Measurements from ENCODE around the gene USP6.
"Not testable (repeated sequence)": the region's sequence is repeated elsewhere in the genome, so short reads cannot be mapped to it uniquely, and the experiment has no call there.

Gene USP6

DNA sequence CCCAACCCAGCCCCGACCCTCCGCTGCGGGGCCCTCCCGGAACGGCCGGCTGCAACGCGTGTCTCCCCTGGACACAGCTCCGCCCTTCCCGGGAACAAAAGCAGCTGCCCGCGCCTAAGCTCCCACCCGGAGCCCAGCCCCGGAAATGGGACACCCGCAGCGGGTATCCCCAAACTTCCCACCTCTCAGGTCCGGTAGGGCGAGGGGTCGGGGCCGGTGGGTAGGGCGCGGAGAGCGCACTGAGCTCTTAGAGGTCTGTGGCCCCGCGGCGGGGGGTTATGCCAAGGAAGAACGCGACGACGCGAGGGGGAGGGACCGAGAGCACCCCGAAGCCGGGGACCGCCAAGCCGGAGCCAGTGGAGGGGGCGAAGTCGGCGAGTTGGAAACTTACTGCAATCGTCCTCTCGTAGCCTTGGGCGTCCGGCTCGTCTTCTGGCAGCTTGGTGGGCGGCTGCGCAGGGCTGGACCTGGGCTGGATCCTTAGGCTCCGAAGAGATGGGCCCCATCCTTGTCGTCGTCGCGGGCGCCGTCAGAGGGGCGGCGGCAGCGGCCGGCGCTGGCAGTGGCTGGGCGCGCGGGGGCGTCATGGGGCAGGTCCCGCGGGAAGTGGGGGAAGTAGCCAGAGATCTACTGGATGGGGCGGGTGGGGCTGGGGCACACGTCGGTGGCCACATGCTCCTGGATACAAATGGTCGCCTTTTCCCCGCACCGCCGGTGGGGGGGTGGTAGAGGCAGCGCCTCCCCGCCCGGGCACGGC, 6.9 kb downstream of the USP6 start:
- no peak for DNase-seq

DNA sequence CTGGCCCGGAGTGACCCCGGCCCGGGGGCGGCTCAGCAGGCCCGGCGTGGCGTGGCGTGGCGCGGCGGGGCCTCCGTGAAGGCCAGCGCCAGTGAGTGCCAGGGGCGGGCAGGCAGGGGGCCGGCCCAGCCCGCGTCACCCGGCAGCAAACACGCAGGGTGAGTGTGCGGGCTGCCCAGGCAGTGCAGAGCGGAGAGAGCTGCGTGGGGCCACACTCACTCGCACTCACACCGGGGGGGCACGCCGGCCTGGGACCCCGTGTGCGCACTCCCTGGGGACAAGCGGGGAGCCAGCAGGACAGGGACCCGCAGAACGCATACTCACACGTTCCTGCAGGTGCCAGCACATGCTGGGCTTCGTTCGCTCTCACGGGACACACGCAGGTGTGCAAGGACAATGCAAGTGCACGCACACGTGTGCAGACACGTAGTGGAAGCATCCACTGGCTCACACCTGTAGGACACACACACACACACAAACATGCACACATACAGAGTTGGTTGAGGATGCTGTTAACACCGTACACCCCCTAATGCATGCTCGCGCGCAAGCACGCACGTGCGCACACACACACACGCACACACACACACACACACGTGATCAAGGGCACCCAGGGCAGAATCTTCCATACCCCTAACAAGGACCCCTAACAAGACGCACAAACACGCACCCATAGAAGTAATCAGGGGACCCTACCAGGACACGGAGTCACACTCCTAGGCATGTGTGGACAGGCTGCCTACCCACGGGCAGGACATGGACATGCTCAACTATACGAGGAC, 7.7 kb downstream of the USP6 start:
- DNase-seq = no peak

DNA sequence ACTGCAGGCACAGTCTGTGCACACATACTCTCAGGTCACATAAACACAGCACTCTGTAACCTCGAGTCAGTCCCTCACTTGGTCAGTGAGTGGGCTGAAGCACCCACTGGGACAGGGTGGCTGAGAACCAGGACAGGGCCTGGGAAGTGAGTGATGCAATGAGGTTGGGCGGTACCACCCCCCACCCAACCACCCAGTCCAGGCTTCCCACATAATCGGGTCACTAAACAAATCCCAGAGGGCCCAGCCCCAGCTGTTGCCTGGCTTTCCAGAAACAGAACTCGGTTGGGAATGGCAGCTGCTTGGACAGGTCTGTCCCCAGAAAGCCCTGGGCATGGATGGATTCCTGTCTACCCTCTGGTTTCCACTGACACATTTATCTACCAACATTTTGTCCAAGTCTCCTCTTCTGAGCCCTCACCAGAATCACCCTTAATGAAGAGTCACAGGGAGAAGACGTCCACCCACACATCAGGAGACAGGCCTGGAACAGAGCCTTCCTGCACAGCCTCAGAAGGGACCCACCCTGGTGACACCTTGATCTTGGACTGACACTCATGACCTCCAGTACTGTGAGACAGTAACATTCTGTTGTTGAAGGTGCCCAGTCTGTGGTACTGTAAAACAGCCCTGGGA, 8.4 kb downstream of the USP6 start:
- not testable (repeated sequence) for DNase-seq

DNA sequence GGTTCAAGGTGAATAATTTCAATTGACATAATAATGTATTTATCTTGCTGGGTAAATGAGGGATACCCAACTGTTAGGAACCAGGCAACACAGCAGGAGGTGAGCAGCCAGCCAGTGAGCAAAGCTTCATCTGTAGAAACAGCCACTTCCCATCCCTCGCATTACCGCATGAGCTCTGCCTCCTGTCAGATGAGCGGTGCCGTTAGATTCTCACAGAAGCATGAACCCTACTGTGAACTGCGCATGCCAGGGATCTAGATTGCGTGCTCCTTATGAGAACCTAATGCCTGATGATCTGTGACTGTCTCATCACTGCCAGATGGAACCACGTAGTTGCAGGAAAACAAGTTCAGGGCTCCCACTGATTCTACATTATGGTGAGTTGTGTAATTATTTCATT, 9.1 kb downstream of the USP6 start:
- DNase-seq = not testable (repeated sequence)

DNA sequence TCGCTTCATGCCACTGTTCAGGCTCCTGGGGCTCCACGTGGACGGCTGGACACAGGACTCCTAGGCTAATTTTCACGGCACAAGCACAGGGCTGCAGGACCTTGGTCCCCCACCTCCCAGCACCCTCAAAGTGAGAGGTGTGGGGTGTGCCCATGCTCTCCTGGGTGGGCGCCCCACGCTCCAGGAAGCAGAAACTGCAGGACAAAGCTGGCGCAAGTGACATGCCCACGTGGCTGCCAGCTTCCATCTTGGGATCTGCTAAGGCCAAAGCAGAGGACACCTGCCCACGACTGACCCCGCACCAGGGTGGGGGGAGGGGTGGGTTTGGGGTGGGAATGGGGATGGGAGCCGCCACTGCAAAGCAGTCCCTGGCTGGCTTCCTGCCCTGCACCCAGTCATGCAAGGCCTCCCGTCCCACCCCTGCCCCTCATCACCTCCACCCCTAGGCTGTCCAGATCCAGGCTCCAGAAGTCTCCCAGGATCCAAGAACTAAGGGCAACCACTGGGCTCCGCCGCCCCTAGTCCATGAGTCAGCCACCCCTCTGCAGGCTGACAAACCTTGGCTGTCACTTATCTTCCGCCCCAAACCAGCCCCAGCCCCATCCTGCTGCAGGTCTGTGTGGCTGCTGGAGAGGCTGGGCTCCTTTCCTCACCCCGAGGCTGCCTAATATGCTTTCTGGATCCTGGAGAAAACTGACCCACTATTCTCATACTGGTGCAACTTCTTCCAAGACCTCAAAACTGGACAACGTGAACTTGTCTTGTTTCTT, 11.1 kb downstream of the USP6 start:
- no peak for DNase-seq

DNA sequence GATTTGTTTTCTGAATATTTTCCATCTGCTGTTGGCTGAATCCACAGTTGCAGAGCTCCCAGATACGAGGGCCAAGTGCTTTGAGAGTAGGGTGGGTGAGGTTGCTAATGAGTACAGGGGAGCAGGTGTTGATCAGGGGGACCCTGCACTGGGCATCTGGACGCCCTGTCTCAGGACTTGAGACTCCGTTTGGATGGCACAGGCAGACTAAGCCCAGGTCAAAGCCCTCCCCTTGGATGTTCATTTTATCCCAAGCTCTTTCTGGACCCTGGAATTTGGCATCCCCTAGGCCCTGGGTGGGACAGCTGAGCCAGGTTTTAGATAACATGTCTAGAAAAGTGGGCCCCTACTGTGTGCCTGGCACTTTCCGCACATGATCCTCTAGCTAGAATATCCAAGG, 12.1 kb downstream of the USP6 start:
- no peak for DNase-seq

DNA sequence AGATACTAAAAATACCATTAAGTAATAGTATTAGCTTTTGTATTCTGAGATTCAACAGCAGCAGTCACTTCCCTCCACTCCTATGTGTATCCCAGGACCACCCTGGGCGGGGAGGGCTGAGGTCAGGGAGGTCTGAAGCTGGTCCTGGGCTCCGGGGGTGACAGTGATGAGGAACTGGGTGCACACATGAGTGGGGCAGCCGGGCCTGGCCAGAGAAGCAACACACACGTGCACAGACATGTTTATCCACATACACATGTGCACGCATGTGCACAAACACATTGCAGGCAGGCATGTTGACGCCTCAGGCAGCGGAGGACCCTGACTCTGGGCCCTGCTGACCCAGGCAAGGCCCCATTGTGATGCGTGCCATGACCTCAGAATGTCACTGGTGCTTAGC, 12.6 kb downstream of the USP6 start:
- not testable (repeated sequence) for DNase-seq

DNA sequence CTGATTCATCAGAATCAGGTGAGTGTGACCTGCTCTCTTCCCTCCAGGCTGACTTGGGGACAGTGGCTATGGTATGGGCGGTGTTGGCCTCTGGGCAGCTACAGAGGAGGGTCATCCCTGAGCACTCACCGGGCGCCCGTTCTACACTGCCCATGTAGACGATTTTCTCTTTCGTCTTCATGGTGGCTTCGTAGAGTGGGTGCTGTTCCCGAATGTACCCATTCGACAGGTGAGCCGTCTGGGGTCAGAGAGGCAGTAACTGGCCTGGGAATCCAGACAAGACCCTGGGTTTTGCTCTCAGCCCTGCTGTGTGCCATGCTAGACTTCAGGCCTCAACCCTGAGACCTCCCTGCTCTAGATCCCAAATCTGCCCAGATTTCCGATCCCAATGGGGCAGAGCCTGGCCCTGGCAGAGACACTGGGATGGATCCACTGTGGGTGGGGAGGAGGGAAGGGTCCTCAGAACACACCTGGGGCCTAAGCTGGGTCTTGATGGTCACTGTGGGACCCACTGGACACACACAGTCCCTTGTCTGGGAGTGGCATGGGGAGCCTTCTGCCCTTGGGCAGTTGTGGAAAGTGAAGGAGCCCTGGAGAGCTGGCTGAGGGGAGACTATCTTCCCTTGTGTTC, 13.2 kb downstream of the USP6 start:
- no peak for DNase-seq

DNA sequence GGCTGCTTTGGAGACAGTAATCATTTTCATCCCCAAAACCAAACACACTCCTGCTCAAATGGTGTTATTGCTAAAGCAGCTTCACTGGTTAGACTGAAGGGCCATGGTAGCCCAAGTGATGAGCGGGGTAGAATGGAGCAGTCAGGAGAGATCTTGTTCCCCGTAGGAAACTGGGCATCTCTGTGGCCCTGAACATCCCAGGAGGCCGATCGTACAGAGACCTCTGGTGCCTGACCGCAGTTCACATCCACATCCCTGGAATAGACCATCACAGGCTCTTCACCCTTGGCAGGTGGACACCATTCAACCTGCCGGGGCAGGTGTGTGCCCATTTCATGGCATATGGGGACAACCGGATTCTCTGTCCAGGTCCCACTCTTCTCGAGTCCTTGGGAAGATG, 13.9 kb downstream of the USP6 start:
- DNase-seq = not testable (repeated sequence)

DNA sequence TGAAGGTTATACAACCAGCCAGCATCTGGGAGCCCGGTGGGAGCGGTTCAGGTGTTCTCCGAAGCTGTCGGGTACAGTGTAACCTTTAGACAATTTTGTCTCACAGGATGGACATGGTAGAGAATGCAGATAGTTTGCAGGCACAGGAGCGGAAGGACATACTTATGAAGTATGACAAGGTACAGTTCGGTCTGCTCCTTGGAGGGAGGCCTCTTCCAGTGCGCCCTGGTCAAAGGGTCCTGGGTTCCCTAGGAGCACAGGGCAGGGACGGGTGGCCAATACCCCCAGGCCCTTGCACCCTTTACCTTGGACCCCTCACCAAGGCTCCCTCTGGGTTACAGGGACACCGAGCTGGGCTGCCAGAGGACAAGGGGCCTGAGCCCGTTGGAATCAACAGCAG, 14.4 kb downstream of the USP6 start:
- DNase-seq = not testable (repeated sequence)

DNA sequence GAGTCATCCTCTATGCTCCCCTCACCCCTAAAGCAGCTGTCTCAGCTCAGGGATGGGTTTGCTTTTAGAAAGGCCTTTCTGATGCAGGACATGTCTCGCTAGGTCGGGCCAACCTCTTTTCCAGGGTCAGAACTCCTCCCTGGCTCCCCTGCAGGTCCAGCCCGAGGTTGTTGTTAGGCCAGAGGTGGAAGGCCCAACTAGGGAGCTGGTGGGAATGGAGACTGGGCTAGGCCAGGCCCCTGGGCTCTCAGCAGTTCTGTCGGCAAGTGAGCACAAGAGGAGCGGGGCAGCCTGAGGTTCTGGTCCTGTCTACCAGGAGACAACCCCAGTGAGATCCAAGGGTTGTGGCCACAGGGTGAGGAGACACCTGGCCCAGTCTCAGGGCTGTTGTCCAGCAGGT, 14.9 kb downstream of the USP6 start:
- not testable (repeated sequence) for DNase-seq

DNA sequence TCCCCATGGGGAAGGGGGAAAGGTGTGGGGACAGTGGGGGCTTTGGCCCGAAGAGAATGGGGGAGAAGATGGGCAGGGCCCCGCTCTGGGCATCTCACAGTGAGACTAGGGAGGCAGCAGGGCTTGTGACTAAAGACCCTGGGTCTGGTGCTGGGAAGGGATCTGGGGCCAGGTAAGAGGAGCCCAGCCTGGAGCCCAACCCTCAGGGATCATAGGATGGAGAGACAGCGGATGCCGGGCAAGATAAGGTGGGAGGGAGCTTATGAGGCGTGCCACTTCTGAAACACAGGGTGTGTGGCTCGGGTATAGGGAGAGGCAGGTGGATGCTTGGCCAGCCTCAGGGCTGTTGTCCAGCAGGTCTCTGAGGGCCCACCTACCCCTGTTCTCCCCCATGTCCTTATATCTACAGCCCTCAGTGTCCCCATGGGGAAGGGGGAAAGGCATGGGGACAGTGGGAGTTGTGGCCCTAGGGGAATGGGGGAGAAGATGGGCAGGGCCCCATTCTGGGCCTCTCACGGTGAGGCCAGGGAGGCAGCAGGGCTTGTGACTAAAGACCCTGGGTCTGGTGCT, 15.4 kb downstream of the USP6 start:
- DNase-seq = no peak

DNA sequence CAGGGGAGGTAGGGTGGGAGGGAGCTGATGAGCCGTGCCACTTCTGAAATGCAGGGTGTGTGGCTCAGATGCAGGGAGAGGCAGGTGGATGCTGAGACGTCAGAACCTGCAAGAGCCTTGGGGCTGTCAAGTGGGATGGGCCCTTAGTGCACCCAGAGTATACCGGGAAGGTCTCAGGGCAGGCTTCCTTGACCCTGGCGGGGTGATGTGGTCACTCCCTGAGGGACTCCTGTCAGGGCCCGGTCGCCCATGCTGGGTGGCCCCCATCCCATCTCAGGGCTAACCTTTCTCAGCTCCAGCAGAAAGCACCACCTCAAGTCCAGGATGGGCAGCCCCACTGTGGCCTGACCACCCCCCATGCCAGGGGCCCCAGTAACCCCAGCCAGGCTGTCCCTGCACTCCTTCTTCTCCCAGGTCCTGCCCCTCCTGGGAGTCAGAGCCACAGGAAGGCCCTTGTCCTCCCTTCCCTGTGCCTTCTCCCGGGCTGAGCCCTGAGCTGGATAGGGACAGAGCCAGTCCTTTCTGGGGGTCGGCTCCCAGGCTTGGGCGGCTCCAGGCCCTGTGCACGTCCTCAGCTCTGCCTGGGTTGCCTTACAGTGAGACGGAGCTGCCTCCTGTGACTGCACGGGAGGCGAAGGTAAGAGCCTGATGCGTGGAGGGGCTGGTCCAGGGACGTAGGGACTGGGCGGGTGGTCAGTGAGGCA, 16.1 kb downstream of the USP6 start:
- not testable (repeated sequence) for DNase-seq

DNA sequence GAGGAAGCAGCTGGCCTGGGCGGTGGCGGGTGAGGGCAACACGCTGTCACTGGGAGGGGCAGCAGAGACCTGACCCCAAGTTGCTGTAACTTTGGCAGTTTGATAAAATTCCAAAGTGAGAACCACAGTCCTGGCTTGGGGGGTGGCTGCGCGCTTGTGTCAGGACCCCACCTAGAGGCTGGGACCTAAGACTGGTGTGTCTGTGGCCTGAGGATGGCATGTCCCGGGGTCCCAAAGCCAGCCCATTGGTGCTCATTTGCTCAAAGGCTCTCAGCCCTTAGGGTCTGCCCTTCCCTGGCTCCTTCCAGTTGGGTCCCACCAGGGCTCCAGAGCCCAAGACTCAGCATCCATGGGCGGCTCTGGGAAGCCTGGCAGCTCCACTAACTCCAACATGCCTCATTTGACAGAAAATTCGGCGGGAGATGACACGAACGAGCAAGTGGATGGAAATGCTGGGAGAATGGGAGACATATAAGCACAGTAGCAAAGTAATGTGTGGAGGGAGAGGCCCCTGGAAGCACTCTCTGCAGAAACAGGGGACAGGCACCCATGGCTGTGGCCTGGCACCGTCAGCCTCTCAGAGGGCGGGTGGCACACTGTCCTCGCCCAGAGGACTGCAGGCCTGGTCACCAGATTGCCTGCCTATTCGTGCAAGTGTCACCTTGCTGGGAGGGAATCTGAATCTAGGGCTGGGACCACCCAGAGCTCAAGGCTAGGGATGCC, 16.8 kb downstream of the USP6 start:
- DNase-seq = not testable (repeated sequence)

DNA sequence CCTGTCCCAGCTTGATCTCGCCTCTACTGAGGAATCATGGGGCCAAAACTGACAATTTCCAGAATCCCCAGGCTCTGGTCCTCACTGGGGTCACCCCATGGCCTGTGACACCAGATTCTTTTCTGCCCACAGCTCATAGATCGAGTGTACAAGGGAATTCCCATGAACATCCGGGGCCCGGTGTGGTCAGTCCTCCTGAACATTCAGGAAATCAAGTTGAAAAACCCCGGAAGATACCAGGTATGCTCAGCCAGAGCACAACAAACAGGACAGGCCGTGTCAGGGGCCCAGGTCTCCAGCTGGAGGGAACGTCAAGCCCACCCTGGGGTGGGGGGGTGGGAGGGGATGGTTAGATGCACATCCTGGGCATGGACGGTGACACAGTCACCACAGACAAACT, 17.5 kb downstream of the USP6 start:
- DNase-seq = no peak

DNA sequence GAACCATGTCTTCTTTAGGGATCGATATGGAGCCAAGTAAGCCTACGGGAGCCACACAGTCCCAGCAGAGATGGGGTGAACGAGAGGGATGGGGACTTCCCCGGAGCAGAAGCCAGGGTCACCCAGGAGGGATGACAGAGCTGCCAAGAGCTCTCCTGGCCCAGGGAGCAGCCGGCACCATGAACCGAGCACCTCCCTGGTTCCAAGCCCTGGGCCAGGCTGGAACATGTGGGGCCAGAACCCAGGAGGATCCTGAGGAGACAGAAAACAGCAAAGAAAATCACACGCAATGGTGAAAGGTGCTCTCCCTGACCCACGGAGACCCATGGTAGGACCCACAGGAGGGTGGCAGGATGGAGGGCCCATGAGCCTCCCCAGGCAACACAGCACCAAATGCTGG, 18.1 kb downstream of the USP6 start:
- DNase-seq = not testable (repeated sequence)

DNA sequence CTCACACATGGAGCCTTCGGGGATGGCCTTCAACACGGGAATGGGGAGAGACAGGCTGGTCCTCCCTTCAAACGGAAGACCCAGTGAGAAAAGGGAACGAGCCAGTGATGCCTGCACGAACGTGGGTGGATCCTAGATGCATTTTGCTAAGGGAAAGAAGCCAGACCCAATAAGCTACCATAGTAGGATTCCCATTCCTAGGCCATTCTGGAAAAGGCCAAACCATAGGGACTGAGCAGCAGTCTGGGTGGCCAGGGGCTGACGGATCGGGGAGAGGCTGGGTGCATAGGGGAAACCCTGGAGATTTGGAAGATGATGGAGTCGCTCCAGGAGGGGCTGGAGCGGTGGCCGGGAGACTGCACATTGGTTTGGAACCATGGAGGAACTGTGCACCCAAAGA, 18.7 kb downstream of the USP6 start:
- DNase-seq = not testable (repeated sequence)

DNA sequence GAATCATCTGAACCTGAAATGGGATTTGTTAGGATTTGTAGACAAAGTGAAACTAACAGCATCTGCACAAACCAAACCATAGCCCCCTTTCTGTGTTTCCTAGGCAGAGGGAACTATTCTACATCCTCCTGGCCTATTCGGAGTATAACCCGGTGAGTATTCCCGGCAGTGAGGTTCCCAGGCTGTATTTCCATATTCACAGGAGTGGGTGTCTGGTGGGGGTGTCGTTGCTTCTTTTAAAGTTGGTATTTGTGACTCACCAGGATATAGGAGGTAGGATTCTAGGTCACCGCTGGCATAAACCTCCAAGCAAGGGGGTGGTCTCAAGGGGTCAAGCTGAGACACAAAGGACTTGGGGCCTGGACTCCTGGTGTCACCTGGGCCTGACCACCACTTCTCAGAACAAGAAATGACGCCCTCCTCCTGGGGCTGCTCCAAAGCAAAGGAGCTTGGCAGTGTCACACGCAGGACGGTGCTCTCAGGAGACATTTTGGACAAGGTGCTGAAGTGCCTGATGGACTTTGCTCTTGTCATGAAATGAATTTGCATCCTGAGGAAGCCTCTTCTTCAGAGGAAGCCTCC, 19.4 kb downstream of the USP6 start:
- not testable (repeated sequence) for DNase-seq

DNA sequence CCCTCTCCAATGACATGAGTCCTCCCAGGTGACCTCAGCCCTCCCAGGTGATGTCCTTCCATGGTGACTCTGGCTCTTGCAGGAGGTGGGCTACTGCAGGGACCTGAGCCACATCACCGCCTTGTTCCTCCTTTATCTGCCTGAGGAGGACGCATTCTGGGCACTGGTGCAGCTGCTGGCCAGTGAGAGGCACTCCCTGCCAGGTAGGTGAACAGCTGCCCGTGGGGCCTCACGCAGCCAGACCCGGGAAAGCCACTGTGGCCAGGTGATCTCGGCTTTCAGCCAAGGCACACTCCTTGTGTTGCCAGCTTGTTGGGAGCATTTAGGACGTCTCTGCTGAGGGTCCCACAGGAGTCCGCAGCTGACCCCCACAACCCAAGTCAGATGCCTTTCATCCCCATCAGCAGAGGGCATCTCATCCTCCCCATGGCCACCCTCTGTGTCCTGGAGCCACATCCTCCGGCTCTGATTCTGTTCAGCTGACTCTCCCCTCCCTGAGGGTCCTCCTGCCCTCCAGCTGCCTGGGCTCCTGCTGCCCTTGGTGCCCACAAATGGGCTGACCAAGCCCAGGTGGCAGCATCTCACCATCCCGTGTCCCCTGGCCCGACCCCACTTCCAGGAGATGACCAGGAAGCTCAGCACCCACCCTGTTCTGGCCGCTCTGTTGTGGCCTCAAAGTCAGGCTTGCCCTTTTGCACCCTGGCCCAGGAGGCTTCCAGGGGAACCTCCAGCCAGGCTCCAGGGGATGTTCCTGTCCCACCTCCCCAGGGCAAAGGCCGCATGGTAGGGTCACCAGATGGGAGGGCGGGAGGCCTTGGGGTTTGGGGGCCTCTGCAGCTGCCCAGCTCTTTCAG, 20.1 kb downstream of the USP6 start:
- no peak for DNase-seq

All from activated gamma-delta T cell (primary cell).